ENCODE measurements around the gene SPINK1.
A peak's percentile ranks its signal among the peaks of the same experiment; 100 is the strongest.
"Not testable (repeated sequence)": the region's sequence is repeated elsewhere in the genome, so short reads cannot be mapped to it uniquely, and the experiment has no call there.

Gene SPINK1

GRCh38 chr5:147827017-147827416 is 4.5 kb downstream of the SPINK1 start:
- H3K9me3 ChIP-seq (ENCODE audit: control extremely low read depth in 1 of 5, control insufficient read depth in 4 of 5, insufficient read depth in 2 of 5, low read depth in 1 of 5, low read length in 4 of 5); H3K4me3 ChIP-seq (ENCODE audit: control insufficient read depth in 1 of 7, extremely low read depth in 1 of 7, insufficient read depth in 4 of 7, low read depth in 2 of 7, low read length in 6 of 7); H3K36me3 ChIP-seq (ENCODE audit: control insufficient read depth in 4 of 4, insufficient read depth in 4 of 4, low read length in 3 of 4); DNase-seq; H3K4me1 ChIP-seq (ENCODE audit: control extremely low read depth in 1 of 4, control insufficient read depth in 4 of 4, insufficient read depth in 4 of 4, low read length in 3 of 4); H3K27ac ChIP-seq (ENCODE audit: insufficient read depth in 1 of 2, low read depth in 1 of 2, low read length in 2 of 2, poor library complexity in 1 of 2, severe bottlenecking in 2 of 2); POLR2A ChIA-PET; H3K27me3 ChIP-seq (replicated peaks in 2 of 5; ENCODE audit: control insufficient read depth in 4 of 5, insufficient read depth in 5 of 5, low read length in 4 of 5): not testable (repeated sequence)
- WGBS (ENCODE audit: insufficient coverage): 92% methylated on average over 5 of the region's 5 CpGs
- CTCF ChIA-PET: interaction anchor here (8.5 kb wide), 1 partner anchor 199 kb away, joined by 183 read pairs; no protein-coding TSS in a partner anchor

GRCh38 chr5:147826361-147826760 is 5.1 kb downstream of the SPINK1 start:
- Histone ChIP-seq H3K4me3 (ENCODE audit: control insufficient read depth in 1 of 7, extremely low read depth in 1 of 7, insufficient read depth in 4 of 7, low read depth in 2 of 7, low read length in 6 of 7) (no peak overlapping the region), H3K4me1 (ENCODE audit: control extremely low read depth in 1 of 4, control insufficient read depth in 4 of 4, insufficient read depth in 4 of 4, low read length in 3 of 4) (peaks cover 0 to 5% (median 2%) of the 10 kb centered on the region in 4 experiments), H3K27ac (ENCODE audit: insufficient read depth in 1 of 2, low read depth in 1 of 2, low read length in 2 of 2, poor library complexity in 1 of 2, severe bottlenecking in 2 of 2) (no peak overlapping the region), H3K36me3 (ENCODE audit: control insufficient read depth in 4 of 4, insufficient read depth in 4 of 4, low read length in 3 of 4) (no peaks in the 10 kb centered on the region), H3K27me3 (replicated peaks in 2 of 5; ENCODE audit: control insufficient read depth in 4 of 5, insufficient read depth in 5 of 5, low read length in 4 of 5) (no peaks in the 10 kb centered on the region), H3K9me3 (ENCODE audit: control extremely low read depth in 1 of 5, control insufficient read depth in 4 of 5, insufficient read depth in 2 of 5, low read depth in 1 of 5, low read length in 4 of 5) (no peaks in the 10 kb centered on the region)
- 90% methylated on average over 1 of the region's 2 CpGs for WGBS (ENCODE audit: insufficient coverage)
- CTCF ChIA-PET: interaction anchor here (8.5 kb wide), 1 partner anchor 199 kb away, joined by 183 read pairs; no protein-coding TSS in a partner anchor
- POLR2A ChIA-PET: no interaction called here
- DNase-seq: no peak

- 8% methylated on average over 1 of the region's 4 CpGs for WGBS (ENCODE audit: insufficient coverage)
- Histone ChIP-seq H3K36me3 (ENCODE audit: control insufficient read depth in 4 of 4, insufficient read depth in 4 of 4, low read length in 3 of 4) (no peaks in the 10 kb centered on the region), H3K4me1 (ENCODE audit: control extremely low read depth in 1 of 4, control insufficient read depth in 4 of 4, insufficient read depth in 4 of 4, low read length in 3 of 4) (peaks cover 0 to 5% (median 2%) of the 10 kb centered on the region in 4 experiments), H3K9me3 (ENCODE audit: control extremely low read depth in 1 of 5, control insufficient read depth in 4 of 5, insufficient read depth in 2 of 5, low read depth in 1 of 5, low read length in 4 of 5) (no peaks in the 10 kb centered on the region), H3K27me3 (replicated peaks in 2 of 5; ENCODE audit: control insufficient read depth in 4 of 5, insufficient read depth in 5 of 5, low read length in 4 of 5) (no peaks in the 10 kb centered on the region), H3K27ac (ENCODE audit: insufficient read depth in 1 of 2, low read depth in 1 of 2, low read length in 2 of 2, poor library complexity in 1 of 2, severe bottlenecking in 2 of 2) (no peak overlapping the region), H3K4me3 (ENCODE audit: control insufficient read depth in 1 of 7, extremely low read depth in 1 of 7, insufficient read depth in 4 of 7, low read depth in 2 of 7, low read length in 6 of 7) (no peak overlapping the region)
- ChIA-PET CTCF (interaction anchor here (0.5 to 8.5 kb wide), 28 partner anchors 10 to 830 kb away, joined by 3 to 183 read pairs (median 4); partner anchors contain the start of gene SPINK1), POLR2A (interaction anchor here (0.6 kb wide), 1 partner anchor 182 kb away, joined by 3 read pairs; no protein-coding TSS in a partner anchor)
- peak; percentile 79 to 91 (median 88) for DNase-seq
Measured at GRCh38 chr5:147822686-147823491, 8.6 kb downstream of the SPINK1 start.

- H3K9me3 ChIP-seq (ENCODE audit: control extremely low read depth in 1 of 5, control insufficient read depth in 4 of 5, insufficient read depth in 2 of 5, low read depth in 1 of 5, low read length in 4 of 5); H3K27me3 ChIP-seq (replicated peaks in 2 of 5; ENCODE audit: control insufficient read depth in 4 of 5, insufficient read depth in 5 of 5, low read length in 4 of 5); H3K4me1 ChIP-seq (ENCODE audit: control extremely low read depth in 1 of 4, control insufficient read depth in 4 of 4, insufficient read depth in 4 of 4, low read length in 3 of 4); H3K27ac ChIP-seq (ENCODE audit: insufficient read depth in 1 of 2, low read depth in 1 of 2, low read length in 2 of 2, poor library complexity in 1 of 2, severe bottlenecking in 2 of 2); H3K36me3 ChIP-seq (ENCODE audit: control insufficient read depth in 4 of 4, insufficient read depth in 4 of 4, low read length in 3 of 4); DNase-seq; H3K4me3 ChIP-seq (ENCODE audit: control insufficient read depth in 1 of 7, extremely low read depth in 1 of 7, insufficient read depth in 4 of 7, low read depth in 2 of 7, low read length in 6 of 7); POLR2A ChIA-PET: not testable (repeated sequence)
- CTCF ChIA-PET: interaction anchor here (0.6 to 8.5 kb wide), 23 partner anchors 10 to 228 kb away, joined by 3 to 183 read pairs (median 4); no protein-coding TSS in a partner anchor
- 100% methylated on average over 1 of the region's 3 CpGs for WGBS (ENCODE audit: insufficient coverage)
Measured at GRCh38 chr5:147822222-147822621, 9.2 kb downstream of the SPINK1 start.

GRCh38 chr5:147821766-147822165 is 9.7 kb downstream of the SPINK1 start:
- Histone ChIP-seq H3K36me3 (ENCODE audit: control insufficient read depth in 4 of 4, insufficient read depth in 4 of 4, low read length in 3 of 4) (no peaks in the 10 kb centered on the region), H3K27ac (ENCODE audit: insufficient read depth in 1 of 2, low read depth in 1 of 2, low read length in 2 of 2, poor library complexity in 1 of 2, severe bottlenecking in 2 of 2) (no peak overlapping the region), H3K9me3 (ENCODE audit: control extremely low read depth in 1 of 5, control insufficient read depth in 4 of 5, insufficient read depth in 2 of 5, low read depth in 1 of 5, low read length in 4 of 5) (no peaks in the 10 kb centered on the region), H3K4me3 (ENCODE audit: control insufficient read depth in 1 of 7, extremely low read depth in 1 of 7, insufficient read depth in 4 of 7, low read depth in 2 of 7, low read length in 6 of 7) (no peak overlapping the region), H3K4me1 (ENCODE audit: control extremely low read depth in 1 of 4, control insufficient read depth in 4 of 4, insufficient read depth in 4 of 4, low read length in 3 of 4) (peaks cover 0 to 5% (median 2%) of the 10 kb centered on the region in 4 experiments), H3K27me3 (replicated peaks in 2 of 5; ENCODE audit: control insufficient read depth in 4 of 5, insufficient read depth in 5 of 5, low read length in 4 of 5) (no peaks in the 10 kb centered on the region)
- ChIA-PET POLR2A (no interaction called here), CTCF (interaction anchor here (0.8 to 8.5 kb wide), 9 partner anchors 9 to 203 kb away, joined by 3 to 183 read pairs (median 7); no protein-coding TSS in a partner anchor)
- peak in 1 of 3 donors; percentile 26 for DNase-seq
- 77% methylated on average over 3 of the region's 5 CpGs for WGBS (ENCODE audit: insufficient coverage)

- Histone ChIP-seq H3K27ac (ENCODE audit: insufficient read depth in 1 of 2, low read depth in 1 of 2, low read length in 2 of 2, poor library complexity in 1 of 2, severe bottlenecking in 2 of 2) (no peak overlapping the region), H3K27me3 (replicated peaks in 2 of 5; ENCODE audit: control insufficient read depth in 4 of 5, insufficient read depth in 5 of 5, low read length in 4 of 5) (no peaks in the 10 kb centered on the region), H3K9me3 (ENCODE audit: control extremely low read depth in 1 of 5, control insufficient read depth in 4 of 5, insufficient read depth in 2 of 5, low read depth in 1 of 5, low read length in 4 of 5) (peaks cover 0 to 4% (median 0%) of the 10 kb centered on the region in 5 experiments), H3K4me1 (ENCODE audit: control extremely low read depth in 1 of 4, control insufficient read depth in 4 of 4, insufficient read depth in 4 of 4, low read length in 3 of 4) (peaks cover 0 to 5% (median 2%) of the 10 kb centered on the region in 4 experiments), H3K4me3 (ENCODE audit: control insufficient read depth in 1 of 7, extremely low read depth in 1 of 7, insufficient read depth in 4 of 7, low read depth in 2 of 7, low read length in 6 of 7) (no peak overlapping the region), H3K36me3 (ENCODE audit: control insufficient read depth in 4 of 4, insufficient read depth in 4 of 4, low read length in 3 of 4) (no peaks in the 10 kb centered on the region)
- 80% methylated on average over 1 of the region's 1 CpG for WGBS (ENCODE audit: insufficient coverage)
- peak in 1 of 3 donors; percentile 12 for DNase-seq
- ChIA-PET POLR2A (no interaction called here), CTCF (interaction anchor here (1.4 to 2.9 kb wide), 4 partner anchors 16 to 191 kb away, joined by 3 to 18 read pairs (median 5); no protein-coding TSS in a partner anchor)
Measured at GRCh38 chr5:147819261-147819770, 12.2 kb downstream of the SPINK1 start.

- CTCF ChIA-PET: interaction anchor here (1.6 to 2.9 kb wide), 2 partner anchors 15 to 190 kb away, joined by 5 to 18 read pairs; no protein-coding TSS in a partner anchor
- no peak overlapping the region for H3K27ac ChIP-seq (ENCODE audit: insufficient read depth in 1 of 2, low read depth in 1 of 2, low read length in 2 of 2, poor library complexity in 1 of 2, severe bottlenecking in 2 of 2)
- DNase-seq: no peak
- POLR2A ChIA-PET: no interaction called here
- peaks cover 0 to 4% (median 0%) of the 10 kb centered on the region in 5 experiments for H3K9me3 ChIP-seq (ENCODE audit: control extremely low read depth in 1 of 5, control insufficient read depth in 4 of 5, insufficient read depth in 2 of 5, low read depth in 1 of 5, low read length in 4 of 5)
- peaks cover 0 to 5% (median 2%) of the 10 kb centered on the region in 4 experiments for H3K4me1 ChIP-seq (ENCODE audit: control extremely low read depth in 1 of 4, control insufficient read depth in 4 of 4, insufficient read depth in 4 of 4, low read length in 3 of 4)
- H3K36me3 ChIP-seq (ENCODE audit: control insufficient read depth in 4 of 4, insufficient read depth in 4 of 4, low read length in 3 of 4): no peaks in the 10 kb centered on the region
- no peaks in the 10 kb centered on the region for H3K27me3 ChIP-seq (replicated peaks in 2 of 5; ENCODE audit: control insufficient read depth in 4 of 5, insufficient read depth in 5 of 5, low read length in 4 of 5)
- WGBS (ENCODE audit: insufficient coverage): 92% methylated on average over 1 of the region's 1 CpG
- H3K4me3 ChIP-seq (ENCODE audit: control insufficient read depth in 1 of 7, extremely low read depth in 1 of 7, insufficient read depth in 4 of 7, low read depth in 2 of 7, low read length in 6 of 7): no peak overlapping the region
Measured at GRCh38 chr5:147818290-147818689, 13.2 kb downstream of the SPINK1 start.
